Testis (tissue), 3 donors: Measurements from ENCODE around the gene OR2A25. TPM values are rescaled to one million over a fixed set of nuclear protein-coding genes. Genes with fewer than 3 reads are reported as not detected.

ENCODE experiments used
- DNase-seq: peaks from one replicate; pipeline ENCODE4 v3.0.0-alpha.2; 2019
- H3K27ac ChIP-seq, 2 donors: fragments of 200-600 bp; sonication (generic); one replicate each; pipeline ENCODE4 v1.5.1; 2019
- H3K27me3 ChIP-seq: fragments of 200-600 bp; sonication (generic); one replicate; pipeline ENCODE4 v1.5.1; 2019
- H3K36me3 ChIP-seq: fragments of 200-600 bp; sonication (generic); one replicate; pipeline ENCODE4 v1.5.1; 2017; ENCODE audit warnings: low read depth; ENCODE audit errors: missing control alignments
- H3K4me1 ChIP-seq: fragments of 200-600 bp; sonication (generic); one replicate; pipeline ENCODE4 v1.5.1; 2019
- H3K4me3 ChIP-seq, 2 donors: fragments of 200-600 bp; sonication (generic); one replicate each; pipeline ENCODE4 v1.5.1; 2017 to 2019
- H3K9me3 ChIP-seq: fragments of 200-600 bp; sonication (generic); one replicate; pipeline ENCODE4 v1.5.1; 2017
- CTCF ChIP-seq, 3 experiments: fragments of 450-650 bp in 2 of 3; fragments of 200-600 bp in 1 of 3; sonication (generic) in 1 of 3; IDR thresholded peaks; one replicate each; pipeline ENCODE4 v1.5.1; 2016 to 2019; ENCODE audit warnings: antibody characterized with exemption in 3 of 3, mild to moderate bottlenecking in 2 of 3, moderate library complexity in 1 of 3
- POLR2A ChIP-seq: fragments of 450-650 bp; IDR thresholded peaks from one replicate; pipeline ENCODE4 v1.6.1; 2017; ENCODE audit warnings: antibody characterized with exemption, mild to moderate bottlenecking, moderate library complexity
- WGBS, 2 donors: methylation state at CpG; one replicate each; pipeline ENCODE4 v1.1.5; 2018; 5-methylcytosine and 5-hydroxymethylcytosine counted together
- intact Hi-C: fragments of 100-400 bp; cut with DNase I; formaldehyde crosslinking; loops from one replicate; pipeline ENCODE4 v1.15.1; 2023; ENCODE audit warnings: low total_unique reads
- polyA plus RNA-seq: library from polyadenylated mRNA; stranded (reverse); fragments of 350-450 nt; fragmentation: Illumina TruSeq; extraction: RNeasy Lipid Tissue Mini Kit (QIAGEN cat#74804); gene quantifications from one replicate; pipeline ENCODE4 v1.2.3, GENCODE V29; 2014; ENCODE audit warnings: low read depth, low replicate concordance; ENCODE audit not compliant: insufficient read depth
- total RNA-seq, 2 donors: library from RNA; depleted of rRNA; stranded (reverse); fragments of >200 nt; gene quantifications; one replicate each; pipeline ENCODE4 v1.2.3, GENCODE V29; 2016

Gene OR2A25
- total and polyA plus RNA-seq, 3 donors from 2014 or later = 0.18 to 0.19 TPM; not detected in 1

GRCh38 chr7:144102041-144102440 is 32.4 kb downstream of the OR2A25 start:
- Histone ChIP-seq H3K9me3 (no peaks in the 10 kb centered on the region), H3K4me3 (no peak overlapping the region), H3K27ac (no peak overlapping the region), H3K27me3 (no peaks in the 10 kb centered on the region), H3K4me1 (no peaks in the 10 kb centered on the region), H3K36me3 (no peaks in the 10 kb centered on the region)
- TF ChIP-seq CTCF (IDR thresholded peaks at IDR 0.05) = no peak
- no peak for TF ChIP-seq POLR2A
- intact Hi-C loops = no loop called here
- no peak for DNase-seq

GRCh38 chr7:144105211-144105610 is 35.6 kb downstream of the OR2A25 start:
- H3K4me1 ChIP-seq = no peaks in the 10 kb centered on the region
- no peak for DNase-seq
- H3K27me3 ChIP-seq = no peaks in the 10 kb centered on the region
- H3K4me3 ChIP-seq = no peak overlapping the region
- no peaks in the 10 kb centered on the region for H3K9me3 ChIP-seq
- TF ChIP-seq POLR2A (no peak), CTCF (IDR thresholded peaks at IDR 0.05) (no peak)
- H3K36me3 ChIP-seq = no peaks in the 10 kb centered on the region
- no peak overlapping the region for H3K27ac ChIP-seq
- intact Hi-C loops = no loop called here

GRCh38 chr7:144109283-144109682 is 39.7 kb downstream of the OR2A25 start, which contains the start of gene OR2A2:
TSS of gene OR2A2 (plus strand) at chr7:144109583. CDS start at chr7:144109583, 0 bp downstream.
- 87 to 98% methylated on average over 2 of the region's 2 CpGs for WGBS, 2 donors
- Histone ChIP-seq H3K27ac (no peak within 1 kb of the TSS), H3K4me1 (no peaks in the 10 kb centered on the region), H3K27me3 (no peaks in the 10 kb centered on the region), H3K9me3 (no peaks in the 10 kb centered on the region), H3K4me3 (no peak within 1 kb of the TSS), H3K36me3 (no peaks in the 10 kb centered on the region)
- intact Hi-C loops = no loop called here
- TF ChIP-seq CTCF (IDR thresholded peaks at IDR 0.05) (no peak), POLR2A (no peak)
- DNase-seq = no peak

- DNase-seq = no peak
- H3K4me3 ChIP-seq = no peak overlapping the region
- H3K4me1 ChIP-seq = no peaks in the 10 kb centered on the region
- TF ChIP-seq POLR2A (no peak), CTCF (IDR thresholded peaks at IDR 0.05) (no peak)
- H3K36me3 ChIP-seq = no peaks in the 10 kb centered on the region
- no peak overlapping the region for H3K27ac ChIP-seq
- 81 to 83% methylated on average over 5 of the region's 5 CpGs for WGBS, 2 donors
- no peaks in the 10 kb centered on the region for H3K27me3 ChIP-seq
- no peaks in the 10 kb centered on the region for H3K9me3 ChIP-seq
- intact Hi-C loops = no loop called here
These were observed 40.7 kb downstream of the OR2A25 start for GRCh38 chr7:144110272-144110671.

GRCh38 chr7:144113651-144114050 is 44.0 kb downstream of the OR2A25 start:
- no peak overlapping the region for H3K4me3 ChIP-seq
- H3K27me3 ChIP-seq = no peaks in the 10 kb centered on the region
- H3K4me1 ChIP-seq = no peaks in the 10 kb centered on the region
- no peaks in the 10 kb centered on the region for H3K9me3 ChIP-seq
- no peak for DNase-seq
- H3K27ac ChIP-seq = no peak overlapping the region
- intact Hi-C loops = no loop called here
- TF ChIP-seq POLR2A (no peak), CTCF (IDR thresholded peaks at IDR 0.05) (no peak)
- H3K36me3 ChIP-seq = no peaks in the 10 kb centered on the region
- 47 to 59% methylated on average over 1 of the region's 1 CpG for WGBS, 2 donors
